HL-60 (cell line): ENCODE results near the gene CTXN1.
A peak's percentile ranks its signal among the peaks of the same experiment; 100 is the strongest.

Experiments used
- DNase-seq, 2 experiments: peaks; one replicate each; pipeline ENCODE4 v3.0.0-alpha.2; 2010 to 2020; ENCODE audit warnings: low read depth in 1 of 2, low spot score in 1 of 2
- H3K27ac ChIP-seq: fragments of 250-450 bp; sonication (Bioruptor Pico); replicated peaks from 2 replicates; pipeline ENCODE4 v1.5.1; 2020; ENCODE audit warnings: mild to moderate bottlenecking, moderate library complexity
- H3K27me3 ChIP-seq: fragments of 250-450 bp; sonication (Bioruptor Pico); 2 replicates; pipeline ENCODE4 v1.5.1; 2021; ENCODE audit warnings: mild to moderate bottlenecking, moderate library complexity; ENCODE audit not compliant: insufficient read depth, poor library complexity, severe bottlenecking
- H3K4me3 ChIP-seq: replicated peaks from 2 replicates; pipeline ENCODE4 v1.5.1; 2011; ENCODE audit warnings: mild to moderate bottlenecking, control low read depth, low read length; ENCODE audit not compliant: insufficient read depth
- GABPA ChIP-seq: IDR thresholded peaks from 2 replicates; pipeline ENCODE4 v1.6.1; 2012; ENCODE audit warnings: low read depth
- POLR2AphosphoS5 ChIP-seq: IDR thresholded peaks from 2 replicates; pipeline ENCODE4 v1.6.1; 2012; ENCODE audit warnings: low read depth
- REST ChIP-seq: IDR thresholded peaks from 2 replicates; pipeline ENCODE4 v1.6.1; 2012; ENCODE audit warnings: low read depth; ENCODE audit not compliant: insufficient replicate concordance
- SPI1 ChIP-seq: IDR thresholded peaks from 2 replicates; pipeline ENCODE4 v1.6.1; 2012; ENCODE audit warnings: low read depth, mild to moderate bottlenecking, borderline replicate concordance
- TF ChIP-seq, protein P1 (sequence below): IDR thresholded peaks from one replicate; pipeline ENCODE4 v1.5.1; 2011; ENCODE audit warnings: low read length, control low read depth, inconsistent platforms; ENCODE audit not compliant: insufficient read depth

CTXN1 gene

DNA sequence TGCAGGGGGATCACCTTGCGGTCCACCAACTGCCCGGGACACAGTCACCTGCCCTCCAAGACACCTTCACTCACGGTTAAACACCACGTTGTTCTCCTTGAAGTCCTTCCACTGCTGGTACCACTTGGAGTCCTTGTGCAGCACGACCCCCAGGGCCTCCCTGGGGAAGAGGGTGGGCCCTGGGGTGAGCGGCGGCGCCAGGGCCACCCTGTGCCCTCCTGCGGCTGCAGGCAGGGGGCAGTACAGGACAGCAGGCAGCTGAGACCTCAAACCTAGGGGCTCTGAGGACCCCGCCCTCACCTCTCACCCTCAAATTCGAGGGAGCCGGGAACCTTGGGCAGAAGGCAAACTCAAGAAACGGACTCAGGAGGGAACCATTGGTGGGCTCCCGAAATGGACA, 7.5 kb upstream of the CTXN1 start:
- Histone ChIP-seq H3K4me3 (no peak overlapping the region), H3K27ac (no peak overlapping the region), H3K27me3 (no peaks in the 10 kb centered on the region)
- DNase-seq = no peak
- TF ChIP-seq SPI1 (no peak), GABPA (no peak), POLR2AphosphoS5 (0 out of 2 replicates have a peak, but pooled peaks have one; percentile 24), REST (no peak)
- TF ChIP-seq, protein P1, sequence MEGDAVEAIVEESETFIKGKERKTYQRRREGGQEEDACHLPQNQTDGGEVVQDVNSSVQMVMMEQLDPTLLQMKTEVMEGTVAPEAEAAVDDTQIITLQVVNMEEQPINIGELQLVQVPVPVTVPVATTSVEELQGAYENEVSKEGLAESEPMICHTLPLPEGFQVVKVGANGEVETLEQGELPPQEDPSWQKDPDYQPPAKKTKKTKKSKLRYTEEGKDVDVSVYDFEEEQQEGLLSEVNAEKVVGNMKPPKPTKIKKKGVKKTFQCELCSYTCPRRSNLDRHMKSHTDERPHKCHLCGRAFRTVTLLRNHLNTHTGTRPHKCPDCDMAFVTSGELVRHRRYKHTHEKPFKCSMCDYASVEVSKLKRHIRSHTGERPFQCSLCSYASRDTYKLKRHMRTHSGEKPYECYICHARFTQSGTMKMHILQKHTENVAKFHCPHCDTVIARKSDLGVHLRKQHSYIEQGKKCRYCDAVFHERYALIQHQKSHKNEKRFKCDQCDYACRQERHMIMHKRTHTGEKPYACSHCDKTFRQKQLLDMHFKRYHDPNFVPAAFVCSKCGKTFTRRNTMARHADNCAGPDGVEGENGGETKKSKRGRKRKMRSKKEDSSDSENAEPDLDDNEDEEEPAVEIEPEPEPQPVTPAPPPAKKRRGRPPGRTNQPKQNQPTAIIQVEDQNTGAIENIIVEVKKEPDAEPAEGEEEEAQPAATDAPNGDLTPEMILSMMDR = no peak

- no peak for TF ChIP-seq POLR2AphosphoS5
- no peak for TF ChIP-seq SPI1
- TF ChIP-seq, protein P1 = no peak
- TF ChIP-seq GABPA = no peak
- TF ChIP-seq REST = no peak
- DNase-seq = no peak
- H3K27me3 ChIP-seq = no peaks in the 10 kb centered on the region
- H3K4me3 ChIP-seq = no peak overlapping the region
- H3K27ac ChIP-seq = no peak overlapping the region
Observed at GRCh38 chr19:7932930-7933300, 7.0 kb upstream of the CTXN1 start.

GRCh38 chr19:7932276-7932929, 6.5 kb upstream of the CTXN1 start:
- no peak for DNase-seq
- H3K27ac ChIP-seq = no peak overlapping the region
- H3K4me3 ChIP-seq = no peak overlapping the region
- TF ChIP-seq, protein P1 = no peak
- TF ChIP-seq REST (no peak), SPI1 (no peak), GABPA (no peak), POLR2AphosphoS5 (no peak)
- no peaks in the 10 kb centered on the region for H3K27me3 ChIP-seq
